Fibroblast of upper back skin (primary cell): Measurements from ENCODE around the gene HIPK1.

Experiments used
- DNase-seq: peaks from one replicate; pipeline ENCODE4 v3.0.0-alpha.2; 2013

The HIPK1 gene

GRCh38 chr1:113928941-113929749 is at the start of gene HIPK1:
TSS of gene HIPK1 (plus strand) at chr1:113929324.
- peak; percentile 86 for DNase-seq

- DNase-seq: no peak
Measured at GRCh38 chr1:113879739-113880038, 49.4 kb upstream of the HIPK1 start.

GRCh38 chr1:113881661-113882060 is 47.5 kb upstream of the HIPK1 start:
- no peak for DNase-seq

- DNase-seq: no peak
Measured at GRCh38 chr1:113886417-113887401, 42.4 kb upstream of the HIPK1 start.

GRCh38 chr1:113887402-113888175 is 41.5 kb upstream of the HIPK1 start, which contains the start of gene BCL2L15:
TSS of gene BCL2L15 (minus strand) at chr1:113887581. CDS start at chr1:113887375, 206 bp downstream.
- no peak for DNase-seq

- no peak for DNase-seq
Measured at GRCh38 chr1:113890816-113891215, 38.3 kb upstream of the HIPK1 start.

GRCh38 chr1:113891631-113892220 is 37.4 kb upstream of the HIPK1 start:
- no peak for DNase-seq

- DNase-seq: no peak
Measured at GRCh38 chr1:113893267-113893666, 35.9 kb upstream of the HIPK1 start.

GRCh38 chr1:113895098-113895497 is 34.0 kb upstream of the HIPK1 start:
- DNase-seq: no peak

GRCh38 chr1:113895961-113896360 is 33.2 kb upstream of the HIPK1 start:
- DNase-seq: peak; percentile 41

- no peak for DNase-seq
Measured at GRCh38 chr1:113898241-113898814, 30.8 kb upstream of the HIPK1 start.

GRCh38 chr1:113899111-113899510 is 30.0 kb upstream of the HIPK1 start:
- DNase-seq: peak; percentile 33

- DNase-seq: no peak
Measured at GRCh38 chr1:113901191-113901590, 27.9 kb upstream of the HIPK1 start.

GRCh38 chr1:113903501-113904292 is 25.4 kb upstream of the HIPK1 start:
- DNase-seq: no peak

GRCh38 chr1:113904293-113904673 is 24.8 kb upstream of the HIPK1 start:
- no peak for DNase-seq

GRCh38 chr1:113904674-113905434 is 24.3 kb upstream of the HIPK1 start, which contains the start of the genes AP4B1 and DCLRE1B:
TSS of gene AP4B1 (minus strand) at chr1:113904799. CDS start at chr1:113904717, 82 bp downstream.
TSS of gene DCLRE1B (plus strand) at chr1:113905326. CDS start at chr1:113905587, 261 bp downstream.
- peak; percentile 100 for DNase-seq

- DNase-seq: no peak
Measured at GRCh38 chr1:113905435-113905861, 23.7 kb upstream of the HIPK1 start.

- DNase-seq: peak; percentile 80
Measured at GRCh38 chr1:113912594-113913311, 16.4 kb upstream of the HIPK1 start.

GRCh38 chr1:113913312-113913668 is 15.8 kb upstream of the HIPK1 start:
- DNase-seq: no peak
